ENCODE measurements around the gene CFAP97D2.

- TF ChIP-seq, protein P1, sequence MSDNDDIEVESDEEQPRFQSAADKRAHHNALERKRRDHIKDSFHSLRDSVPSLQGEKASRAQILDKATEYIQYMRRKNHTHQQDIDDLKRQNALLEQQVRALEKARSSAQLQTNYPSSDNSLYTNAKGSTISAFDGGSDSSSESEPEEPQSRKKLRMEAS (IDR thresholded peaks at IDR 0.05; ENCODE audit: insufficient read depth, insufficient read length), result no peak
- no peak for TF ChIP-seq EZH2 (IDR thresholded peaks at IDR 0.05; ENCODE audit: borderline replicate concordance, low read depth, low read length, severe bottlenecking)
- TF ChIP-seq POLR2A (IDR thresholded peaks at IDR 0.05; ENCODE audit: low read depth, low read length), result no peak
- TF ChIP-seq CTCF (IDR thresholded peaks at IDR 0.05; ENCODE audit: extremely low read depth in 1 of 2, insufficient read depth in 1 of 2, low read depth in 1 of 2, low read length in 2 of 2), result no peak
- TF ChIP-seq GATA2 (IDR thresholded peaks at IDR 0.05; ENCODE audit: insufficient read depth, insufficient read length, low read depth, low read length), result no peak
- no peak for TF ChIP-seq MYC (IDR thresholded peaks at IDR 0.05; ENCODE audit: low read depth, low read length)
- TF ChIP-seq POLR2AphosphoS5 (IDR thresholded peaks at IDR 0.05; ENCODE audit: insufficient read depth, low read depth, low read length), result no peak
- TF ChIP-seq FOS (IDR thresholded peaks at IDR 0.05; ENCODE audit: borderline replicate concordance, insufficient read depth, low read length), result no peak
These were observed 69.0 kb downstream of the CFAP97D2 start for GRCh38 chr13:114248011-114248410.

Measured in endothelial cell of umbilical vein (primary cell).